GM19025 (cell line): ENCODE measurements around the gene CELSR2.

Experiments used
- ATAC-seq: cut with Tn5 transposase; IDR thresholded peaks from one replicate; pipeline ENCODE4 v1.9.1; 2021; ENCODE audit warnings: mild to moderate bottlenecking, low read depth, moderate library complexity; ENCODE audit not compliant: unreplicated experiment

Gene CELSR2

GRCh38 chr1:109229531-109230127, 19.7 kb upstream of the CELSR2 start:
- no peak for ATAC-seq

GRCh38 chr1:109231066-109231465, 18.3 kb upstream of the CELSR2 start:
- ATAC-seq: no peak

GRCh38 chr1:109235137-109235536, 14.2 kb upstream of the CELSR2 start:
- no peak for ATAC-seq

- no peak for ATAC-seq
Observed at GRCh38 chr1:109237512-109237911, 11.8 kb upstream of the CELSR2 start.

- ATAC-seq: no peak
Observed at GRCh38 chr1:109238382-109238781, 11.0 kb upstream of the CELSR2 start.

GRCh38 chr1:109239047-109239408, 10.3 kb upstream of the CELSR2 start:
- no peak for ATAC-seq

GRCh38 chr1:109239409-109240068, 9.8 kb upstream of the CELSR2 start:
- ATAC-seq: peak; percentile 46

GRCh38 chr1:109240158-109241152, 8.9 kb upstream of the CELSR2 start:
- ATAC-seq: no peak

- ATAC-seq: no peak
Observed at GRCh38 chr1:109241344-109241743, 8.0 kb upstream of the CELSR2 start.

GRCh38 chr1:109241841-109242345, 7.4 kb upstream of the CELSR2 start:
- ATAC-seq: no peak

- no peak for ATAC-seq
Observed at GRCh38 chr1:109242387-109242786, 7.0 kb upstream of the CELSR2 start.

GRCh38 chr1:109243221-109243620, 6.1 kb upstream of the CELSR2 start:
- ATAC-seq: no peak

- ATAC-seq: no peak
Observed at GRCh38 chr1:109243860-109244552, 5.3 kb upstream of the CELSR2 start.

- no peak for ATAC-seq
Observed at GRCh38 chr1:109246141-109246551, 3.2 kb upstream of the CELSR2 start.

- no peak for ATAC-seq
Observed at GRCh38 chr1:109247401-109248365, 1.7 kb upstream of the CELSR2 start.

GRCh38 chr1:109248444-109248796, 919 bp upstream of the CELSR2 start:
- no peak for ATAC-seq

GRCh38 chr1:109249654-109250401, 489 bp downstream of the CELSR2 start:
- ATAC-seq: peak; percentile 43

GRCh38 chr1:109250454-109251276, 1.3 kb downstream of the CELSR2 start:
- no peak for ATAC-seq
